Choroid plexus epithelial cell (primary cell): Measurements from ENCODE around the gene SRM.
"Not testable (repeated sequence)": the region's sequence is repeated elsewhere in the genome, so short reads cannot be mapped to it uniquely, and the experiment has no call there.

Source experiments
- DNase-seq: peaks from one replicate; pipeline ENCODE4 v3.0.0-alpha.2; 2010; ENCODE audit warnings: low read depth
- H3K4me3 ChIP-seq: 2 replicates; pipeline ENCODE4 v1.5.1; 2011; ENCODE audit warnings: low read depth, mild to moderate bottlenecking, control low read depth, low read length, moderate library complexity
- TF ChIP-seq, protein P1 (sequence below): conservative IDR thresholded peaks from 2 replicates; pipeline ENCODE4 v1.5.1; 2011; ENCODE audit warnings: low read depth, mild to moderate bottlenecking, control low read depth, inconsistent platforms, low read length, moderate library complexity

Gene SRM

GRCh38 chr1:11042065-11042464, 17.8 kb downstream of the SRM start:
- H3K4me3 ChIP-seq, result no peak overlapping the region
- no peak for DNase-seq
- TF ChIP-seq, protein P1, sequence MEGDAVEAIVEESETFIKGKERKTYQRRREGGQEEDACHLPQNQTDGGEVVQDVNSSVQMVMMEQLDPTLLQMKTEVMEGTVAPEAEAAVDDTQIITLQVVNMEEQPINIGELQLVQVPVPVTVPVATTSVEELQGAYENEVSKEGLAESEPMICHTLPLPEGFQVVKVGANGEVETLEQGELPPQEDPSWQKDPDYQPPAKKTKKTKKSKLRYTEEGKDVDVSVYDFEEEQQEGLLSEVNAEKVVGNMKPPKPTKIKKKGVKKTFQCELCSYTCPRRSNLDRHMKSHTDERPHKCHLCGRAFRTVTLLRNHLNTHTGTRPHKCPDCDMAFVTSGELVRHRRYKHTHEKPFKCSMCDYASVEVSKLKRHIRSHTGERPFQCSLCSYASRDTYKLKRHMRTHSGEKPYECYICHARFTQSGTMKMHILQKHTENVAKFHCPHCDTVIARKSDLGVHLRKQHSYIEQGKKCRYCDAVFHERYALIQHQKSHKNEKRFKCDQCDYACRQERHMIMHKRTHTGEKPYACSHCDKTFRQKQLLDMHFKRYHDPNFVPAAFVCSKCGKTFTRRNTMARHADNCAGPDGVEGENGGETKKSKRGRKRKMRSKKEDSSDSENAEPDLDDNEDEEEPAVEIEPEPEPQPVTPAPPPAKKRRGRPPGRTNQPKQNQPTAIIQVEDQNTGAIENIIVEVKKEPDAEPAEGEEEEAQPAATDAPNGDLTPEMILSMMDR, result no peak

DNA sequence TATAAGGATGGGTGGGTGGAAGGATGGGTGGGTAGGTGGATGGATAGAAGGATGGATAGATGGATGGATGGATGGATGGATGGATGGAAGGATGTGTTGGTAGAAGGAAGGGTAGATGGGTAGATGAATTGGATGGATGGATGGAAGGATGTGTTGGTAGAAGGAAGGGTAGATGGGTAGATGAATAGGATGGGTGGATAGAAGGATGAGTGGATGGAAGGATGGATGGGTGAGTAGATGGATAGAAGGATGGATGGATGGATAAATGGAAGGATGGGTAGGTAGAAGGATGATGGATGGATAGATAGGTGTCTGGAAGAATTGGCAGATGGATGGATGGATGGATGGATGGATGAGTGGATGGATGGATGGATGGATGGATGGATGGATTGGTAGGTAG, 18.8 kb downstream of the SRM start:
- TF ChIP-seq, protein P1, result no peak
- H3K4me3 ChIP-seq, result no peak overlapping the region
- DNase-seq, result no peak

GRCh38 chr1:11040105-11040429, 19.8 kb downstream of the SRM start:
- not testable (repeated sequence) for DNase-seq, H3K4me3 ChIP-seq

GRCh38 chr1:11039351-11040104, 20.3 kb downstream of the SRM start:
- H3K4me3 ChIP-seq, result no peak overlapping the region
- TF ChIP-seq, protein P1, result no peak
- DNase-seq, result no peak

- TF ChIP-seq, protein P1, result peak; percentile 100
- peak; percentile 95 for DNase-seq
- no peak overlapping the region for H3K4me3 ChIP-seq
Observed at GRCh38 chr1:11037740-11038182, 22.1 kb downstream of the SRM start.

DNA sequence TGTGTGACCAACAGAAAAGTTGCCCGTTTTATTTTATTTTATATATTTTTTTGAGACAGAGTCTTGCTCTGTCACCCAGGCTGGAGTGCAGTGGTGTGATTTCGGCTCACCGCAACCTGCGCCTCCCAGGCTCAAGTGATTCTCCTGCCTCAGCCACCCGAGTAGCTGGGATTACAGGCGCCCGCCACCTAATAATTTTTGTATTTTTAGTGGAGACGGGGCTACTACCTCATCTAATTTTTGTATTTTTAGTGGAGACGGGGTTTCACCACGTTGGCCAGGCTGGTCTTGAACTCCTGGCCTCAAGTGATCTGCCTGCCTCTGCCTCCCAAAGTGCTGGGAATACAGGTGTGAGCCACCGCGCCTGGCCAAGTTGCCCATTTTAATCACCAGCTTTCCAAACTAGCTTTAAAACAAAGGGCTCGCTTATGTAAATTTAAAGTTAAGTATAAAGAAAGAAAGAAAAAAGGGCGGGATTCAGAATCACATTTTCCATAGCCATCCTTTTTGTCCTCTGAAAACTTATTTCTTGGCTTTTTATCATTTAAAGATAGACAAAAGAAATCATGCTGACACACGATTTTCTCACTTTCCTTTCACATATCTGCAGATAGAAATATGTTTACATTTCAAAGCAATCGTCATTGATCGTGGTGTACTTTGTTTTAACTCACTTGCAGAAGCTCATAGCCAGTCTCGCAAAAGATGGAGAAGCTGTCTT, 22.6 kb downstream of the SRM start:
- H3K4me3 ChIP-seq, DNase-seq: not testable (repeated sequence)

GRCh38 chr1:11031624-11032262, 28.1 kb downstream of the SRM start:
- TF ChIP-seq, protein P1, result no peak
- DNase-seq, result no peak
- H3K4me3 ChIP-seq, result no peak overlapping the region
